KMS-11 (cell line): ENCODE data around the gene STK40.

Experiments used
- H2AFZ ChIP-seq: fragments of 200-600 bp; sonication (generic); 2 replicates; pipeline ENCODE4 v1.6.1; 2016; ENCODE audit warnings: antibody characterized with exemption, mixed run types, low read depth
- H3K27ac ChIP-seq: fragments of 200-600 bp; sonication (generic); 2 replicates; pipeline ENCODE4 v1.6.1; 2016; ENCODE audit warnings: mild to moderate bottlenecking, mixed run types
- H3K27me3 ChIP-seq: fragments of 200-600 bp; sonication (generic); 2 replicates; pipeline ENCODE4 v1.6.1; 2017; ENCODE audit warnings: mild to moderate bottlenecking, low read depth, mixed run types, moderate library complexity; ENCODE audit not compliant: insufficient read depth
- H3K36me3 ChIP-seq: fragments of 200-600 bp; sonication (generic); 2 replicates; pipeline ENCODE4 v1.6.1; 2017; ENCODE audit warnings: mild to moderate bottlenecking, mixed run types; ENCODE audit not compliant: insufficient read depth
- H3K4me1 ChIP-seq: fragments of 200-600 bp; sonication (generic); 2 replicates; pipeline ENCODE4 v1.6.1; 2016; ENCODE audit warnings: mild to moderate bottlenecking, low read depth, mixed run types; ENCODE audit not compliant: poor library complexity, severe bottlenecking
- H3K4me2 ChIP-seq: fragments of 200-600 bp; sonication (generic); 2 replicates; pipeline ENCODE4 v1.7.0; 2016; ENCODE audit warnings: mild to moderate bottlenecking, mixed run types
- H3K4me3 ChIP-seq: fragments of 200-600 bp; sonication (generic); IDR thresholded peaks from 2 replicates; pipeline ENCODE4 v1.6.1; 2017; ENCODE audit warnings: low read depth, low read length, mixed read lengths; ENCODE audit not compliant: insufficient read depth
- H3K79me2 ChIP-seq: fragments of 200-600 bp; sonication (generic); 2 replicates; pipeline ENCODE4 v1.6.1; 2016; ENCODE audit warnings: low read depth, mixed run types; ENCODE audit not compliant: insufficient read depth
- H3K9ac ChIP-seq: fragments of 200-600 bp; sonication (generic); 2 replicates; pipeline ENCODE4 v1.6.1; 2016; ENCODE audit warnings: mild to moderate bottlenecking, mixed run types
- H4K20me1 ChIP-seq: fragments of 200-600 bp; sonication (generic); 2 replicates; pipeline ENCODE4 v1.6.1; 2016; ENCODE audit warnings: mild to moderate bottlenecking, mixed run types; ENCODE audit not compliant: insufficient read depth
- TF ChIP-seq, protein P1 (sequence below): fragments of 200-600 bp; sonication (generic); conservative IDR thresholded peaks from 2 replicates; pipeline ENCODE4 v1.6.1; 2017; ENCODE audit warnings: low read depth, mild to moderate bottlenecking, antibody characterized with exemption, low read length, moderate library complexity, mixed read lengths

Gene STK40

DNA sequence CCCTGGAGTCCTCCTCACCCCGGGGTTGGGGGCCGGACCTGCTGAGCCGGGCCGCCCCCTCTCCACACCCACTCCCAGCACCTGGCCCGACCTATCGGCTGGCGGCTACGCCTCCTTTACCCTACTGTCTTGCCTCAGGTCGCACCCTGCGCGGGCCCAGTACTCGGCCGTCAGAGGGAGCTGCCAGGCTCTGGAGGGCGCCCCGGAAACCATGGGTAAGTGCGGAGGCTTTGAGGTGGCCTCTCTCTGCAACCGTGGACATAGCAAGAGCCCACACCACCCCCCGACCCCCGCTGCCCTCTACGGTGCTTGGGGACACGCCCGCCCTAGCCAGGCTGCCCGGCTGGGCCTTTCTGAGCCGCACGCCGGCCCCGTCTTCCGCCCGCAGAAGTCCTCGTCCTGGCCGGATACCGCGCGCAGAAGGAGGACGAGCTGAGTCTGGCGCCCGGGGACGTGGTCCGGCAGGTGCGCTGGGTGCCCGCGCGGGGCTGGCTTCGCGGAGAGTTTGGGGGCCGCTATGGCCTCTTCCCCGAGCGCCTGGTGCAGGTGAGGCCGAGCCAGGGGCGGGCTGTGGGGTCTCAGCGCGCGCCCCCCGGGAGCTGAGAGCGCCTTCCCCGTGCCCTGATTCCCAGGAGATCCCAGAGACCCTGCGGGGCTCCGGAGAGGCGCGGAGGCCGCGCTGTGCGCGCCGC is 79.4 kb downstream of the STK40 start, which contains the start of gene SH3D21:
TSS of gene SH3D21 (plus strand) at position 159 of the 692 bp plus-strand sequence. CDS start at position 212, 53 bp downstream.
- Histone ChIP-seq H3K4me1 (peaks cover 15% of the 10 kb centered on the region), H3K79me2 (no peaks in the 10 kb centered on the region)
- TF ChIP-seq, protein P1, sequence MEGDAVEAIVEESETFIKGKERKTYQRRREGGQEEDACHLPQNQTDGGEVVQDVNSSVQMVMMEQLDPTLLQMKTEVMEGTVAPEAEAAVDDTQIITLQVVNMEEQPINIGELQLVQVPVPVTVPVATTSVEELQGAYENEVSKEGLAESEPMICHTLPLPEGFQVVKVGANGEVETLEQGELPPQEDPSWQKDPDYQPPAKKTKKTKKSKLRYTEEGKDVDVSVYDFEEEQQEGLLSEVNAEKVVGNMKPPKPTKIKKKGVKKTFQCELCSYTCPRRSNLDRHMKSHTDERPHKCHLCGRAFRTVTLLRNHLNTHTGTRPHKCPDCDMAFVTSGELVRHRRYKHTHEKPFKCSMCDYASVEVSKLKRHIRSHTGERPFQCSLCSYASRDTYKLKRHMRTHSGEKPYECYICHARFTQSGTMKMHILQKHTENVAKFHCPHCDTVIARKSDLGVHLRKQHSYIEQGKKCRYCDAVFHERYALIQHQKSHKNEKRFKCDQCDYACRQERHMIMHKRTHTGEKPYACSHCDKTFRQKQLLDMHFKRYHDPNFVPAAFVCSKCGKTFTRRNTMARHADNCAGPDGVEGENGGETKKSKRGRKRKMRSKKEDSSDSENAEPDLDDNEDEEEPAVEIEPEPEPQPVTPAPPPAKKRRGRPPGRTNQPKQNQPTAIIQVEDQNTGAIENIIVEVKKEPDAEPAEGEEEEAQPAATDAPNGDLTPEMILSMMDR: no peak

DNA sequence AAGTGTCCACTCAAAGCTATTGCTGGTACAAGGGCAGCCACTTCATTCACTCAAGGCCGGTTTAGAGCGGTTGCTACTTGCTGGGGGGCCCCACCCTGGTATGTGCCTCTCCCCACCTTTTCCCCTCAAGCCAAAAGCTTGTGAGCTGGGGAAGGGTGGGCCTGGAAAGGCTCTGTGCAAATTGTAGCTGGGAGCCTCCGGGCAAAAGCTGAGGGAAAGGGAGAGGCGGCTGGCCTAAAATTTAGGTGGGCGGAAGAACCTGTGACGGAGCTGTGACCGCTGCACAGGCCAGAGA is 79.9 kb downstream of the STK40 start:
- Histone ChIP-seq H3K4me2 (peak overlapping the region; percentile 59), H3K36me3 (0 out of 2 replicates have a peak, but pooled peaks cover under 1% of the 10 kb centered on the region), H3K79me2 (no peaks in the 10 kb centered on the region), H4K20me1 (no peaks in the 10 kb centered on the region), H3K4me1 (peaks cover 15% of the 10 kb centered on the region), H3K27ac (no peak overlapping the region), H3K4me3 (no peak overlapping the region), H3K27me3 (no peaks in the 10 kb centered on the region), H2AFZ (no peak overlapping the region), H3K9ac (no peak overlapping the region; the same call in 1 of the 2 replicates)
- TF ChIP-seq, protein P1: no peak

More for the DNA sequence above, 79.4 kb downstream of the STK40 start, which contains the start of gene SH3D21:
- no peaks in the 10 kb centered on the region for H4K20me1 ChIP-seq
- H3K9ac ChIP-seq: peak within 1 kb of the TSS; percentile 42; the same call in 1 of the 2 replicates
- peak within 1 kb of the TSS; percentile 87 for H2AFZ ChIP-seq
- H3K27ac ChIP-seq: peak within 1 kb of the TSS; percentile 28; the same call in 1 of the 2 replicates
- H3K4me3 ChIP-seq: peak within 1 kb of the TSS; percentile 77
- H3K4me2 ChIP-seq: peak within 1 kb of the TSS; percentile 67
- no peaks in the 10 kb centered on the region for H3K27me3 ChIP-seq
- no peaks in the 10 kb centered on the region for H3K36me3 ChIP-seq

DNA sequence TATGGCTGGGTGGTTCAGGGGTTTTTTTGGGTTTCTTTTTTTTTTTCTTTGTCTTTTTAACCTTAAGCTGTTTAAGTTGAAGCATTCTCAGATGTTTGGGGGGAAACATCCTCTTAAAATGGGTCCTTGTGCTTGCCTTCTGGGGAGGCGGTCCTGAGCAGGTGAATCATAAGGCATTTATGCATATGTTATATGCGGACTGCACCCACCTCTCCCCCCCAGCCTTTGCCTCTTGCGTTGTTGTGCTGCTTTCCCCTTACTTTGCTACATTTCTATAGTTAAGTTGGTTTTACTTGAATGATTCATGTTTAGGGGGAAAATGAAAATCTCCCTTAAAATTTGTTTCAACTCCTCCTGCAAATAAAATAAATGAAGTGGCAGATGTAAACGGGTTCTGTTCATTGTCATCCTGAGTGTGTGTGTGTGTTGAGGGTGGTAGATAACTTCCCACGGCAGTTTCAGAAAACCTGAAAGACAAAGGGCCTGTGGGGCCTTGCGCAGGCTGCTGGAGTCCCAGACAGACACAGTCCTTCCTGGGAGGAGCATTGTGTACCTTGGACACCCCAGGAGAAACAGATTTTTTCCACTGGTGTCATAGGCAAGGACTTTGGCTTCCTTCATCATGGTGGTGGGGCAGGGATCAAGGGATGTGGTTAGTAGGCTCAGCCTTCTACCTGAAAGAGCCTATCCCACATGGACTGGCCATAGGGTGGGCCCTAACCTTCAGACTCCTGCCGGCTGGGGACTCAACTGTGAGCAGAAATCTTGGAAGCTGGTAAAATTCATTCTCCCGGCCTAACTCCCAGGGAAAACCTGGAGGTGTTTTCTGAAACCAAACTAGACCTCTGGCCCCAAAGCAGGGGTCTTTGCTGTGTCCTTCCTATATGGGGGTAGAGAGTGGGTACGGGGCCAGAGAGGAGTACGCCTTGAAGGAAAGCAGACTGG is 80.5 kb downstream of the STK40 start:
- H3K4me2 ChIP-seq: peak overlapping the region; percentile 59; the same call in 1 of the 2 replicates
- H3K79me2 ChIP-seq: no peaks in the 10 kb centered on the region
- H3K4me3 ChIP-seq: no peak overlapping the region
- H4K20me1 ChIP-seq: no peaks in the 10 kb centered on the region
- TF ChIP-seq, protein P1: no peak
- no peak overlapping the region for H2AFZ ChIP-seq
- peaks cover 15% of the 10 kb centered on the region for H3K4me1 ChIP-seq
- no peak overlapping the region; the same call in 1 of the 2 replicates for H3K9ac ChIP-seq
- no peaks in the 10 kb centered on the region for H3K27me3 ChIP-seq
- H3K27ac ChIP-seq: no peak overlapping the region
- 0 out of 2 replicates have a peak, but pooled peaks cover 3% of the 10 kb centered on the region for H3K36me3 ChIP-seq

DNA sequence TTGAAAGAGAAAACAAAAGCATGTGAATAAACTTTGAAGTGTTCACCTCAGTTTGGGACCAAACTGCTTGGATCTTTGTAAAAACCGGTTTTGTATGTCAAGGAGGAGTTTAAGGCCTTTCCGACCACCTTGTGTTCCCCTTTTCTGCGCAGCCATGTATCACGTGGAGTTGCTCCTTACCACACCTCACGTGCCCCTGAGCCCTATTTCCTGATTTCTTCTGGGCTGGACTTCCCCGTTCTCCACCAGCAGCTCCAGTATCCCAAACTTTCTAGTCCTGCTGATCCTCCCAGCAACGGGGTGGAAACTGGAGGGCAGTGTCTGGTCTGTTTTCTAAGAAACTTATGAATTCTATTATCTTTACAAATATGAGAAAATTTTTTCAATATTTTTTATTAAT is 81.2 kb downstream of the STK40 start:
- TF ChIP-seq, protein P1: no peak
- Histone ChIP-seq H2AFZ (no peak overlapping the region), H3K4me1 (peaks cover 21% of the 10 kb centered on the region), H3K4me2 (no peak overlapping the region), H3K27ac (no peak overlapping the region), H3K36me3 (0 out of 2 replicates have a peak, but pooled peaks cover 3% of the 10 kb centered on the region), H3K4me3 (no peak overlapping the region), H3K79me2 (no peaks in the 10 kb centered on the region), H4K20me1 (no peaks in the 10 kb centered on the region), H3K9ac (no peak overlapping the region), H3K27me3 (no peaks in the 10 kb centered on the region)
